Upper lobe of right lung (tissue), 1 donor: ENCODE results near the gene SLC5A6. TPM values are rescaled to one million over a fixed set of nuclear protein-coding genes. Genes with fewer than 3 reads are reported as not detected.

Source experiments
- ATAC-seq: fragments of 200-7000 bp; cut with Tn5 transposase; one replicate; pipeline ENCODE4 v1.9.1; 2020; ENCODE audit warnings: mild to moderate bottlenecking, moderate library complexity
- DNase-seq: peaks from one replicate; pipeline ENCODE4 v3.0.0-alpha.2; 2020
- H3K27ac ChIP-seq: fragments of 200-600 bp; one replicate; pipeline ENCODE4 v1.8.0; 2022
- H3K27me3 ChIP-seq: fragments of 200-600 bp; one replicate; pipeline ENCODE4 v1.8.0; 2022; ENCODE audit warnings: mild to moderate bottlenecking
- H3K36me3 ChIP-seq: fragments of 200-600 bp; one replicate; pipeline ENCODE4 v1.8.0; 2022
- H3K4me1 ChIP-seq: fragments of 200-600 bp; one replicate; pipeline ENCODE4 v1.8.0; 2022
- H3K4me3 ChIP-seq: fragments of 200-600 bp; one replicate; pipeline ENCODE4 v1.8.0; 2022; ENCODE audit warnings: mild to moderate bottlenecking
- H3K9me3 ChIP-seq: fragments of 200-600 bp; one replicate; pipeline ENCODE4 v1.8.0; 2022
- CTCF ChIP-seq: fragments of 200-600 bp; IDR thresholded peaks from one replicate; pipeline ENCODE4 v1.8.0; 2022; ENCODE audit warnings: antibody characterized with exemption
- intact Hi-C: fragments of 100-400 bp; cut with DNase I; formaldehyde crosslinking; loops from one replicate; pipeline ENCODE4 v1.11.0; 2022
- total RNA-seq: library from RNA; stranded (reverse); fragmentation: NEBNext Ultra II Directional; extraction: Animal tissue kit (Norgen Biotek cat#: 25700); gene quantifications from one replicate; pipeline ENCODE4 v1.2.1, GENCODE V29; 2021
- donor health status: DM: no; HTN: yes; CAD: no; lungs with severe emphysema.

Gene SLC5A6
- total RNA-seq, 1 donor from 2014 or later = 24.5 TPM

- Histone ChIP-seq H3K9me3 (no peaks in the 10 kb centered on the region), H3K27ac (no peak overlapping the region), H3K4me3 (no peak overlapping the region), H3K36me3 (no peaks in the 10 kb centered on the region), H3K27me3 (peaks cover 46% of the 10 kb centered on the region), H3K4me1 (peaks cover 2% of the 10 kb centered on the region)
- TF ChIP-seq CTCF = no peak
- ATAC-seq (no peak), DNase-seq (no peak)
- intact Hi-C loops = no loop called here
Observed at GRCh38 chr2:27255187-27255586, 43.1 kb upstream of the SLC5A6 start.

- Histone ChIP-seq H3K4me1 (peaks cover 5% of the 10 kb centered on the region), H3K9me3 (no peaks in the 10 kb centered on the region), H3K4me3 (no peak overlapping the region), H3K27ac (no peak overlapping the region), H3K27me3 (peaks cover 36% of the 10 kb centered on the region), H3K36me3 (no peaks in the 10 kb centered on the region)
- DNase-seq (no peak), ATAC-seq (no peak)
- no peak for TF ChIP-seq CTCF
- intact Hi-C loops = no loop called here
Observed at GRCh38 chr2:27251766-27252165, 39.7 kb upstream of the SLC5A6 start.

- Histone ChIP-seq H3K27me3 (peaks cover 33% of the 10 kb centered on the region), H3K4me1 (peaks cover 5% of the 10 kb centered on the region), H3K9me3 (no peaks in the 10 kb centered on the region), H3K36me3 (no peaks in the 10 kb centered on the region), H3K27ac (no peak overlapping the region), H3K4me3 (no peak overlapping the region)
- no peak for TF ChIP-seq CTCF
- intact Hi-C loops = no loop called here
- ATAC-seq (no peak), DNase-seq (no peak)
Observed at GRCh38 chr2:27250652-27251379, 38.7 kb upstream of the SLC5A6 start.

- no peak overlapping the region for H3K4me3 ChIP-seq
- ATAC-seq (peak; percentile 91), DNase-seq (peak; percentile 85)
- no peak overlapping the region for H3K27ac ChIP-seq
- H3K27me3 ChIP-seq = peaks cover 32% of the 10 kb centered on the region
- no peaks in the 10 kb centered on the region for H3K9me3 ChIP-seq
- peaks cover 5% of the 10 kb centered on the region for H3K4me1 ChIP-seq
- H3K36me3 ChIP-seq = no peaks in the 10 kb centered on the region
- intact Hi-C loops = no loop called here
- TF ChIP-seq CTCF = peak; percentile 59
Observed at GRCh38 chr2:27249891-27250651, 38.0 kb upstream of the SLC5A6 start.

GRCh38 chr2:27249159-27249890, 37.3 kb upstream of the SLC5A6 start:
- H3K27me3 ChIP-seq = peaks cover 32% of the 10 kb centered on the region
- DNase-seq = no peak
- H3K4me3 ChIP-seq = no peak overlapping the region
- no peak for TF ChIP-seq CTCF
- intact Hi-C loops = no loop called here
- peaks cover 5% of the 10 kb centered on the region for H3K4me1 ChIP-seq
- peaks cover 3% of the 10 kb centered on the region for H3K36me3 ChIP-seq
- H3K9me3 ChIP-seq = no peaks in the 10 kb centered on the region
- no peak for ATAC-seq
- H3K27ac ChIP-seq = no peak overlapping the region
